Fibroblast of villous mesenchyme (primary cell): Measurements from ENCODE around the gene FASTKD2. TPM values are rescaled to one million over a fixed set of nuclear protein-coding genes. Genes with fewer than 3 reads are reported as not detected.

Experiments used
- DNase-seq: peaks from one replicate; pipeline ENCODE4 v3.0.0-alpha.2; 2010; ENCODE audit warnings: low read depth
- H3K4me3 ChIP-seq: 2 replicates; pipeline ENCODE4 v1.5.1; 2011; ENCODE audit warnings: low read depth, mild to moderate bottlenecking, low read length
- total RNA-seq: library from RNA; depleted of rRNA; stranded (reverse); fragments of >200 nt; gene quantifications from 2 replicates; pipeline ENCODE4 v1.2.3, GENCODE V29; 2012
- TF ChIP-seq, protein P1 (sequence below): IDR thresholded peaks from 2 replicates; pipeline ENCODE4 v1.5.1; 2012; ENCODE audit warnings: low read depth, mild to moderate bottlenecking, low read length; ENCODE audit not compliant: insufficient read depth

The FASTKD2 gene
- total RNA-seq, 1 donor: 53.5 TPM

GRCh38 chr2:206764673-206765241, 649 bp upstream of the FASTKD2 start:
- peak overlapping the region; percentile 88 for H3K4me3 ChIP-seq
- TF ChIP-seq, protein P1, sequence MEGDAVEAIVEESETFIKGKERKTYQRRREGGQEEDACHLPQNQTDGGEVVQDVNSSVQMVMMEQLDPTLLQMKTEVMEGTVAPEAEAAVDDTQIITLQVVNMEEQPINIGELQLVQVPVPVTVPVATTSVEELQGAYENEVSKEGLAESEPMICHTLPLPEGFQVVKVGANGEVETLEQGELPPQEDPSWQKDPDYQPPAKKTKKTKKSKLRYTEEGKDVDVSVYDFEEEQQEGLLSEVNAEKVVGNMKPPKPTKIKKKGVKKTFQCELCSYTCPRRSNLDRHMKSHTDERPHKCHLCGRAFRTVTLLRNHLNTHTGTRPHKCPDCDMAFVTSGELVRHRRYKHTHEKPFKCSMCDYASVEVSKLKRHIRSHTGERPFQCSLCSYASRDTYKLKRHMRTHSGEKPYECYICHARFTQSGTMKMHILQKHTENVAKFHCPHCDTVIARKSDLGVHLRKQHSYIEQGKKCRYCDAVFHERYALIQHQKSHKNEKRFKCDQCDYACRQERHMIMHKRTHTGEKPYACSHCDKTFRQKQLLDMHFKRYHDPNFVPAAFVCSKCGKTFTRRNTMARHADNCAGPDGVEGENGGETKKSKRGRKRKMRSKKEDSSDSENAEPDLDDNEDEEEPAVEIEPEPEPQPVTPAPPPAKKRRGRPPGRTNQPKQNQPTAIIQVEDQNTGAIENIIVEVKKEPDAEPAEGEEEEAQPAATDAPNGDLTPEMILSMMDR: no peak
- no peak for DNase-seq

DNA sequence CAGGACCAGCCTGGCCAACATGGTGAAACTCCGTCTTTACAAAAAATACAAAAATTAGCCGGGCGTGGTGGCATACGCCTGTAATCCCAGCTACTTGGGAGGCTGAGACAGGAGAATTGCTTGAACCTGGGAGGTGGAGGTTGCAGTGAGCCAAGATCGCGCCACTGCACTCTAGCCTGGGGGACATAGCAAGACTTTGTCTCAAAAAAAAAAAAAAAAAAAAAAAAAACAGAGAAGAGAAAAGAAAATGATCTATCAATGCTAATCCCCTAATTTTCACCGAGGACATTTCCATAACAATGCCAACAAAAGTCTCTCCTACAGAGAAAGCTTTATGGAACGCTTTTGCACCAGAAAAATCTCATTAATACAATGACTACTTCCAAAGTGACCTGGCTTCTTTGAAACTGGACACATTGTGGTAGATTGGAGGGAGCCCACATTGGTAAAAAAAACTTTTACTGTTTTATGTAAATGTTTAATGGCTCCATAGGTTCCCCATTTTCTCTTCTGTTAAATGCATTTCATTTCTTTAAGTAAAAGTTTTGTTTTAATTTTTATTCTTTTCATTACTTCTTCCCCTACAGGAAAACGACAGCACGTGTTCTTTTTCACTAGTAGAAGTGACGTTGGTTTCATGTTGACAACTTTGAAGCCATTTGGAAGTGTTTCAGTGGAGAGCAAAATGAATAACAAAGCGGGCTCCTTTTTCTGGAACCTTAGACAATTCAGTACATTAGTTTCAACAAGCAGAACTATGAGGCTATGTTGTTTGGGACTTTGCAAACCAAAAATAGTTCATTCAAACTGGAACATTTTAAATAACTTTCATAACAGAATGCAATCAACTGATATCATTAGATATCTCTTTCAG, 888 bp downstream of the FASTKD2 start:
- H3K4me3 ChIP-seq: peak overlapping the region; percentile 88
- TF ChIP-seq, protein P1: no peak
- DNase-seq: no peak

GRCh38 chr2:206774871-206775270, 9.5 kb downstream of the FASTKD2 start:
- TF ChIP-seq, protein P1: no peak
- no peak for DNase-seq

DNA sequence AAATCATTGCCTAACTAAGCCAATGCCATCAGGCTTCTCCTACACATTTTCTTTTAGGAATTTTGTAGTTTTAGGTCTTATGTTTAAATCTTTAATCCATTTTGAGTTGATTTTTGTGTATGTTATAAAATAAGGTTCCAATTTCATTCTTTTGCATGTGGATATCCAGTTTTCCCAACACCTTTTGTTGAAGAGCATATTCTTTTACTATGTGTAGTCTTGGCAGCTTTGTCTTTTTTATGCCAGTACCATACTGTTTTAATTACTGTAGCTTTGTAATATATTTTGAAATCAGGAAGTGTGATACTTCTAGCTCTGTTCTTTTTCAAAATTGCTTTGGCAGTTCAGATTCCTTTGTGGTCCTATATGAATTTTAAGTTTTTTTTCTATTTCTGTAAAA, 11.0 kb downstream of the FASTKD2 start:
- no peak overlapping the region for H3K4me3 ChIP-seq
- no peak for DNase-seq
- TF ChIP-seq, protein P1: no peak

More at GRCh38 chr2:206774871-206775270, 9.5 kb downstream of the FASTKD2 start:
- H3K4me3 ChIP-seq: no peak overlapping the region

DNA sequence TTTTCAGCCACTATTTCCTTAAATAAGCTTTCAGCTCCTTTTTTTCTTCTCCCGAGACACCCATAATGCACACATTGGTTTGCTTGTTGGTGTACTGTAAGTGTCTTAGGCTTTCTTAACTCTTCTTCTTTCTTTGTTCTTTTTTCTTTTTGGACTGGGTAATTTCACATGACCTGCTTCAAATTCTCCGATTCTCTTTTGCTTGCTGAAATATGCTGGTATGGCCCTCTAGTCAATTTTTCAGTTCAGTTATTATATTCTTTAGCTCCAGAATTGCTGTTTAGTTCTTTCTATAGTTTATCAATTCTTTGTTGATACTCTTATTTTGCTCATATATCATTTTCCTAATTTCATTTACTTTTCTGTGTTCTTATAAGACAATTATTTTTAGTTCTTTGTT, 15.3 kb downstream of the FASTKD2 start:
- H3K4me3 ChIP-seq: no peak overlapping the region
- DNase-seq: no peak
- TF ChIP-seq, protein P1: no peak

DNA sequence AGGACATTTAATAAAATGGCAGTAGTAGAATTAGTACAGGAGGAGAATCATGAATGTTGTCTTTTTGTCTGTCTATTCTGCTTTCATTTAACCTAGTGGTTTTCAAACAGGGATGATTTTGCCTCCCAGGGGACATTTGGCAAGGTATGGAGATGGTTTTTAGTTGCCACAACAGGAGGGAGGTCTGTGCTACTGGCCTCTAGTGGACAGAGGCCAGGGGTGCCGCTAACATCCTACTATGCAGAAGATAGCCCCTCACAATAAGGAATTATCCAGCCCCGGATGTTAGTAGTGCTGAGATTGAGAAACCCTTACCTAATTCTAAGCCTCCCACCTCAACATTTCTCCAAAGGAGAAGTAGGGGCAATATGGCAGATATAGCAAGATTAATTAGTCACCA, 18.3 kb downstream of the FASTKD2 start:
- H3K4me3 ChIP-seq: no peak overlapping the region
- no peak for DNase-seq
- TF ChIP-seq, protein P1: peak; percentile 66
